Measurements from ENCODE around the gene PLRG1.

GRCh38 chr4:154585369-154586018, 35.3 kb upstream of the PLRG1 start:
- TF ChIP-seq CTCF (IDR thresholded peaks at IDR 0.05) (no peak), EP300 (IDR thresholded peaks at IDR 0.05) (no peak)
